PC-9 (cell line): ENCODE measurements around the gene TMEM167A.

ENCODE experiments used
- CTCF ChIP-seq: fragments of 200-600 bp; sonication (generic); conservative IDR thresholded peaks from 2 replicates; pipeline ENCODE4 v1.6.1; 2017; ENCODE audit warnings: mixed run types, antibody characterized with exemption, mild to moderate bottlenecking, moderate library complexity
- EZH2 ChIP-seq: fragments of 200-600 bp; sonication (generic); IDR thresholded peaks from 2 replicates; pipeline ENCODE4 v1.8.0; 2017; ENCODE audit warnings: antibody characterized with exemption, low read depth

GRCh38 chr5:83066548-83067110 is 10.6 kb downstream of the TMEM167A start:
- TF ChIP-seq EZH2 (no peak), CTCF (no peak)
